KG1 (cell line): Measurements from ENCODE around the gene DHDH.

Experiments used
- DNase-seq: peaks from one replicate; lab custom pipeline; 2025; lab: John Stamatoyannopoulos, UW

Gene DHDH

DNA sequence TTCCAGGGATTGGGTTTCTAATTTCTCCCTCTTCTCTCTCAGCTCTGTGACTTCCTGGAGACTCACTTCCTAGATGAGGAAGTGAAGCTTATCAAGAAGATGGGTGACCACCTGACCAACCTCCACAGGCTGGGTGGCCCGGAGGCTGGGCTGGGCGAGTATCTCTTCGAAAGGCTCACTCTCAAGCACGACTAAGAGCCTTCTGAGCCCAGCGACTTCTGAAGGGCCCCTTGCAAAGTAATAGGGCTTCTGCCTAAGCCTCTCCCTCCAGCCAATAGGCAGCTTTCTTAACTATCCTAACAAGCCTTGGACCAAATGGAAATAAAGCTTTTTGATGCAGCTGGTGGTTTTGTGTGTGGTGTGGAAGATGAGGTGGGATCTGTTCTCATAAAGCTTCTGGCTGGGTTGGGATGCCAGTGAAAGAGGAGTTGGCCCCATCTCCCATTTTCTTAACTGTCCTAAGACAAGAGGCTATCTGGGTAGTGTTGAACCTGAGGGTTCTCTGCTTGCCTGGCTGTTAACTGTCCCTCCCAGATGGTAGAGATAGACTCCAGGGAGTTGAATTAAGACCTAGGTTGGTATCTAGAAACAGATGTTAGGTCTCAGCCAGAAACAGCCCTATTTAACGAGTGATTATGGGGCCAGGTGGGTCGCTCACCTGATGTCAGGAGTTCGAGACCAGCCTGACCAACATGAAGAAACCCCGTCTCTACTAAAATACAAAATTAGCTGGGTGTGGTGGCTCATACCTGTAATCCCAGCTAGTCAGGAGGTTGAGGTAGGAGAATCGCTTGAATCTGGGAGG, 33.2 kb downstream of the DHDH start:
- no peak for DNase-seq

DNA sequence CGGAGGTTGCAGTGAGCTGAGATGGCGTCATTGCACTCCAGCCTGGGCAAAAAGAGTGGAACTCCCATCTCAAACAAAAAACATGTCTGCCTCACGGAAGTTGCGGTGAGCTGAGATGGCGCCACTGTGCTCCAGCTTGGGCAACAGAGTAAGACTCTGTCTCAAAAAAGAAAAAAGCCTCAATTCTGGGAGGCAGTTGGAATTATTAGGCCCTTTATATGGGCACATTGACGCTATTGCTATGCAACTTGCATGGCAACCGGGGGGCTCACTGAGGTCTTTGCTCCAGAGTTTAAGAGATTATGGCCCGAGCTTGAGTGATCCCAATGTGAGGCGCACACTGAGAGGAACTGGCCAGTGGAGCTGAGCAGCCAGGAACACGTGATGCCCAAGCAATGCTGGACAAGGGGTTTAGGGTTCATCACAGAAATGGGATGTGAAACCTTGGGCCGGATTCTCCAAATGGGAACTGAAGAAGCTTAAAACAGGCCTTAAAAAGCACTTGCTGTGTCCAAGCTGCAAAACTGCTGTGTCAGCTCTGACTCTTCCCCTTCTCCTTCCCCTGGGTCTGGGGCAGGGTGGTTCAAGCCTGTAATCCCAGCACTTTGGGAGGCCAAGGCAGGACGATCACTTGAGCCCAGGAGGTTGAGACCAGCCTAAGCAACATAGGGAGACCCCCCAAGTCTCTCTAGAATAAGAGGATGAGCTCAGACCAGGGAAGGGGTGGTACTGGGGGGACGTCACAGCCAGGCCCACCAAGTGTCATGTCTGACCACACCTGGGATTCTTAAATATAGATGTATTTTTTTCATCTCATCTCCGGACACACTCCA, 34.1 kb downstream of the DHDH start:
- DNase-seq, result peak; percentile 26

DNA sequence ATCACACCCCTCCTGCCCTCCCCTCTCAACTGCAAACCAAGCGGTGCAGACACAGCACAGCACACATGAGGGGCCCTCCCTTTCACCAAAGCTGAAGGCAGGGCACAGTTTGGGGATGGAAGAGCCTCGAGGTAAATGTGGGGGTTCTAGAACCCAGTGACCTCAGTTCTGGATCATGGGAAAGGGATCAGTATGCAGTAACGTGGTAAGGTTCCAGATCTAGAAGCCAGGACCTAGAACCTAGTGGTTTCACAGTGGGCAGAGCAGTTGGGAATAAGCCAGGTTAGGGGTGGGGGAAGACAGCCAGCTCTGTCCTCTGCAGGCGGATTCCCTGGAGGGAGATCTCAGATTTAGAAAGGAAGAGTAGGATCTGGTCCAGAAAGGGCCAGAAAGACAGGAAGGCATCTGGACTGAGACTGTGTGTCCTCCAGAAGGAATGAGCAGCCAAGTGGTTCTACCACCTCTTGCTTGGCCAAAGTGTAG, 34.7 kb downstream of the DHDH start:
- no peak for DNase-seq

DNA sequence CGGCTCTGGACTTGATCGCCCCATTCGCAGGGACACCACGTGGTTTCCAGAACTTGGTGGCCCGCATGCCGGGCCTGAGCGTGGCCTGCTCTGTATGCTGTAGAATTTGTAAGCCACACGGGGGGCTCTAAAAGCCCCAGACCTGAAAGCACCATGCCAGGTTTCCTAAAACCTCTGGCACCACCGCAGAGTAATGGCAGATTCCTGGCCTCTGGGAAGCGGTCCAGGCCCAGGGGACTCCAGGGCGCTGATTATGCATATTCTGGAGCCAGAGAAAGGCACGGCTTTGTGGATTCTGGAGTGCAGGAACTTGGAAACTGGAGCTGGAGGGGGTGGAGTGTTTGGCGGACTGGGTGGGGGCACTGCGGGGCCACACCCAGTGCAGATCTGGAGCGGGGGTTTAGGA, 35.3 kb downstream of the DHDH start:
- DNase-seq, result no peak

DNA sequence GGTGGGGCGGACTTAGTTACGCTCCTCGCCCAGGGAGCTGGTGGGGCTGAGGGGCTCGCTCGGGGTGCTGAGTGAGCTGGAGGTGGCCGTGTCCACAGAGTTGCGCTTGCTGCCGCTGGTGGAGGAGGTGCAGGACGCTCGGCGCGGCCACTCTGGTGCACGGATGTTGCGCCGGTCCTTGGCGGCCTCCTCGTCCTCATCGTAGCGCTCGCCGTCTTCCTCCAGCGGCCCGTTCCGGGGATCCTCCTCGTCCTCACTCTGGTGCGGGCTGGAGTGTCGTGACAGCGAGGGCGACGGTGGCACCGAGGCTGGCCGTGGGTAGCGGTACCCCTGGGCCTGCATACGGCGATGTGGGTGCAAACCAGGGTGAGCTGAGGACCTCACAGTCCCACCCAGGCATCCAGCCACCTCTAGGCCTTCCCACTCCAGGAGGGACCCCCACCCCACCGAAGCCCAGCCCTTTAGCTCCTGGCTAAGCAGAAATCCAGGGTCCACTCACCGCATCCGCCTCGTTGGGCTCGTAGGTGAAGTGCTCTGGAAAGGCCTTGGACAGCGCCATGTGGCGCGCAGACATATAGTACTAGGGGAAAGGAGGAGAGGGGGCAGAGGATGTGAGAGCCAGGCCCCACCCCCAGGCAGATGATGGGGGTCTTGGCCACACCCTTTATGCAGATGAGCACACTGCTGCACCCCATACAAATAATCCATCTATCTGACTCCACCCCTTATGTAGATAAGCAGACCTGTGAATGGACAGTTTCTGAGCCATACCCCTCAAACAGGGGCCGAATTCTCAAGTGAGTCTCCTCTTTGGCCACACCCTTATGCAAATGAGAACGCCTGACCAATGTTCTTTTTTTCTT, 36.0 kb downstream of the DHDH start:
- no peak for DNase-seq

DNA sequence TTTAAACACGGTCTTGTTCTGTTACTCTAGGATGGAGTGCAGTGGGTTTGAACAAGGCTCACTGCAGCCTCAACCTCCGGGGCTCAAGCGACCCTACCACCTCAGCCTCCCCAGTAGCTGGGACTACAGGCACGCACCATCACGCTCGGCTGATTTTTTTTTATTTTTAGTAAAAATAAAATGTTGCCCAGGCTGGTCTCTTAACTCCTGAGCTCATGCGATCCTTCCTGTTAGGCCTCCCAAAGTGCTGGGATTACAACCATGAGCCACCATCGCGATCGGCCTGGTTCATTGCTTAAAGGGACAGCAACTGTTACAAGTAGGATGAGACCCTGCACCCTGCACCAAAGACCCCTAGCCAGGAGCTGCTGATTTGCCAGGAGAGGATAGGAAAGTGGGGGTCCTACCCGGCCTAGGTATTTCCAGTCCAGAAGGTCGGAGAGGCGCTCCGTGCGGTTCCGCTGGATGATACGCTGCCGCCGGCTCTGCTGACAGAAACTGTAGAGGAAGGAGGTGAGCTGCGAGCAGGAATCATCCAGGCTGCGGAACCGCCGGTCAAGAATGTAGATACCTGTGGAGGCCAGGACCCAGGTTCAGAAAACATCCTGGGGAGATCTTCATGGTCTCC, 36.8 kb downstream of the DHDH start:
- no peak for DNase-seq

DNA sequence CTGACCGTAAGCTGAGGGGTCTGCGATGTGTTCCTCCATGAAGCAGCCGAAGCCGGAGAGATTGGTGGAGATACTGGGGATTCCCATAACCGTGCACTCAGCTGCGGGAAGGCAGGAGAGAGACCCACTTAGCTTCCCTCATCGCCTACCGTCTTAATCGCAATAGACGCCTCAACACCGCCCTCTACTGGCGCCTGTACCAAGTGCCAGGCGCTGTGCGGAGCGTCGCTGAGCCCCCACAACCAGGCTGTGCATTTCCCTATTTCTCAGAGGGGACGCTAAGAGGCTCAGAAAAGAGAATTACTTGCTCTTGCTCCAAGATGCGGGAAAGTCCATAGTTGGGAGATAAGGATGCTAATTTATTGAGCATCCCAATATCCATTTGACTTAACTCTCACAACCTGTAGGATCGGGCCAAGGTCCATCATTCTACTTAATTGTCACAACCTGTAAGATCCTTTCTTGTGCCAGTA, 37.5 kb downstream of the DHDH start:
- DNase-seq, result peak; percentile 81

DNA sequence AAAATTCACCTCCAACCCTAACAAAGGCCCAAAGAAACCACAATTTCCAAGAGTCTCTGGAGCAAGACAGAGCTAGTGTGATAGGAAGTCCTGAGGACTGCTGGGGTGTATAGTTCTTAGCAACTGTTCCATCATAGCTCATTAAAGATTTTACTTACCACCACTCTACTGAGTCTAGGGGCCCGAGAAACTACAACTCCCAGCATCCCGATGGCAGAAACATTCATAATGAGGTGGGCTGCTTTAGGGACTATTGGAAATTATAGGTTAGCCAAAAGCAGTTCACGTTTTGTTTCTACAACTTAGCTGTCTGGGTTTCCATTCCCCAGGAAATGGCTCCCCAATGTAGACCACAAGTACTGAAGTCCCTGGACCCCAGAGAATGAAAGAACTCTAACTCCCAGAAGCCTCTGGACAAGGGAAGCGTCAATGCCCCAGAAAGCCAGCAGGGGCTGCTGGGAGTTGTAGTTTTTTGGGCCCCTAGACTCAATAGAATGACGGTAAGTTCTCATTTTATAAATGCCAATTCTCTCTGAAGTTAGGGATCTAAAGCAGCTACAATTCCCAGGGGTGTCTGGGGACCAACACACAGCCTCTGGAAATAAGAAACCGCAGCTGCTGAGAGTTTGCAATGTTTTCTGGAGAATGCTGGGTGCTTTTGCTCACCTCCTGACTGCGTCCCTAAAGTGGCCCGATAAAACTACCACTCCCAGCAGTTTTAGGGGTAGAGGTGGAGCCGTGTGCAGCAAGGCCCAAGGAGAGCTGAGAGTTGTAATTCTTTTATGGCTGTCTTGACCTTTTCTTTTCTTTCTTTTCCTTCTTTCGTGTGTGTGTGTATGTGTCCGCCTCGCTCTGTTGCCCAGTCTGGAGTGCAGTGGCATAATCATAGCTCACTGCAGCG, 42.7 kb downstream of the DHDH start:
- peak; percentile 17 for DNase-seq

DNA sequence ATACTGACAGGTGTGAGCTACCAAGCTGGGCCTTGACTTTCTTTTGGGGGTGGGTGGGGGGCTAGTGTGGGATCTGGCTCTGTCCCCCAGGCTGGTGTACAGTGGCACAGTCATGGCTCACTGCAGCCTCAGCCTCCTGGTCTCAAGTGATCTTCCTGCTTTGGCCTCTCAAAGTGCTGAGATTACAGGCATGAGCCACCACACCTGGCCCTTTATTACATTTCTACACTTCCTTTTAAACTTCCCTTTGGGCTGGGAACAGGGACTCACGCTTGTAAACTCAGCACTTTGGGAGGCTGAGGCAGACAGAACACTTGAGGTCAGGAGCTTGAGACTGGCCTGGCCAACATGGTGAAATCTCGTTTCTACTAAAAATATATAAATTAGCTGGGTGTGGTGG, 43.6 kb downstream of the DHDH start:
- no peak for DNase-seq

DNA sequence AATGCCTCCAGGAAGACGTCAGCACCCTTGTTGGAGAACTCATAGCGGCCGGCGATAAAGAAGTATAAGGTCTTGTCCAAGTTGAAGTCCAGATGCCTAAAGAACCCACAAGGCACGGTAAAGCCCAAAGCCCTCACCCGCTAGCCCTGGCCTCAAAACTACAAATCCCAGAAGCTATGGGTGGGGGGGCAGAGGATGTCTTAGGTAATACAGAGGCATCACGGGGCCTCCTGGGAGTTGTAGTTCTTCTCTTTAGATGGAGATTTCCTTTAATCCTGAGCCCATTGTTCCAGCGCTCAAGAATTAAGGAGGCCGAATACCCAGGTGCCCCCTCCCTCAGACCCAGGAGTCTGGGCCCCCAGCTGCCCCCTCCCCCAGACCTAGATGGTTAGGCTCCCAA, 48.8 kb downstream of the DHDH start:
- no peak for DNase-seq

DNA sequence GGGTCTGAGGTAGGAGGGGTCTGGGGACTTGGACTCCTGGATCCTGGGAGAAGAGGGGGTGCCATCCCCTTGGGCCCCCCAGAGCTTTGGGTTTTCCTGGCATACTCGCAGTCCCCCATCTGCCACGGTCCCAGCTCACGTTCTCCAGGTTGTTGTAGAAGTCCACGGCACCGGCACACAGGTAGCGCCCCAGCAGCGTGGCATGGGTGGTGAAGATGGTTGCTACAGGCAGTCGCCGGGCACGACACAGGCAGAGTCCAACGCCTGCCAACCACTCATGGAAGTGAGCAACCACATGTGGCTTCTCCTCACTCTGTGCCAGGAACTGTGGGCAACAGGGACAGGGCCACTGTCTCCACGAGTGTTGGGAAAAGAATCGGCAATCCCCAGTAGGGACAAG, 52.2 kb downstream of the DHDH start:
- no peak for DNase-seq

DNA sequence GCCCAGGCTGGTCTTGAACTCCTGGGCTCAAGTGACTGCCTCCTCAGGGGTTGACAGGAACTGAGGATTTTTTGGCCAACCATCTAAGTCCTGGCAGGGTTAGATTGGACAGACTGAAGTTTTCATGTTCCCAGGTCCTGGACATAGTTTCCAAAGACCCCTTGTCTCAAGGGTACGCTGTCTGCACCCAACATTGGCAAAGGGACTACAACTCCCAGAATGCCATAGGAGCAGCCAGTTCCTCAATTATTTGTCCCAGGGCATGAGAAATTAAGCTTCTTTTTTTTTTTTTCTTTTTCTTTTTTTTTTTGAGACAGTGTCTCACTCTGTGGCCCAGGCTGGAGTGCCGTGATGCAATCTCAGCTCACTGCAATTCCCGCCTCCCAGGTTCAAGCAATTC, 52.7 kb downstream of the DHDH start:
- no peak for DNase-seq

DNA sequence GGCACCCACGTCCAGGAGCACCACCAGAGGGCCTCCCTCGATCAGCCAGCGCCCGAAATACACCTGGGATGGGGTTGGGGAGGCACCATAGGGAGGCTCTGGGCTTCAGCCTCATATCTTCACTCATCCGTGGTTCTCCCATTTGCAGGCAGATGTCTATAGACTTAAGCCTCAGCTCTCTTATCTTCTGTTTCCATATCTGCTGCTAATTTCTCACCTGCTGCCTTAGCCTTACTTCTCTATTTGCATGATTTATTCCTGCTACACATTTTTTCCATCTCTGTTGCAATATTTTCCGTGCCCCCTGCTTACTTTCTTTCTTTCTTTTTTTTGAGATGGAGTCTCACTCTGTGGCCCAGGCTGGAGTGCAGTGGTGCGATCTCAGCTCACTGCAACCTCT, 53.8 kb downstream of the DHDH start:
- no peak for DNase-seq

DNA sequence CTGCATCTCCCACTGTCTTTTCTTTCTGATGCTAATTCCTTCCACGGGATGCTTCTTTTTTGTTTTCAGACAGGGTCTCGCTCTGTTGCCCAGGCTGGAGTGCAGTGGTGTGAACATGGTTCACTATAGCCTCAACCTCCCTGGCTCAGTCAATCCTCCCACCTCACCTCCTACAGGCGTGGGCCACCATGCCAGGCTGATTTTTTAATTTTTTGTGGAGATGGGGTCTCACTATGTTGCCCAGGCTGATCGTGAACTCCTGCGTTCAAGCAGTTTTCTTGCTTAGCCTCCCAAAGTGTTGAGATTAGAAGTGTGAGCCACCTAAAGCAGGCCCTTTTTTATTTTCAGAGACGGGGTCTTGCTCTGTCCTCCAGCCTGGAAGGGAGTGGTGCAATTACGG, 54.8 kb downstream of the DHDH start:
- DNase-seq, result no peak

DNA sequence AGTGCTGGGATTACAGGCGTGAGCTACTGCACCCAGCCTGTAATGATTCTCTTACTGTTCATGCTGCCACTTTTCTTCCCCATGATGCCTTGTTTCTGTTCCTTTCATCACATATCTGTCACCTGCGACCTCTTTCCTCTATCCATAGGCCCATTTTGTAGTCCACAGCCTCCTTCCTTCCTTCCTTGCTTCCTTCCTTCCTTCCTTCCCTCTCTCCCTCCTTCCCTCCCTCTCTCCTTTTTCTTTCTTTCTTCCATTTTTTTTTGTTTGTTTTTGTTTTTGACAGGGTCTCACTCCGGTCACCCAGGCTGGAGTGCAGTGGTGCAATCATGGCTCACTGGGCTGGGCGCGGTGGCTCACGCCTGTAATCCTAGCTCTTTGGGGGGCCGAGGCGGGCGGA, 55.4 kb downstream of the DHDH start:
- DNase-seq, result no peak

DNA sequence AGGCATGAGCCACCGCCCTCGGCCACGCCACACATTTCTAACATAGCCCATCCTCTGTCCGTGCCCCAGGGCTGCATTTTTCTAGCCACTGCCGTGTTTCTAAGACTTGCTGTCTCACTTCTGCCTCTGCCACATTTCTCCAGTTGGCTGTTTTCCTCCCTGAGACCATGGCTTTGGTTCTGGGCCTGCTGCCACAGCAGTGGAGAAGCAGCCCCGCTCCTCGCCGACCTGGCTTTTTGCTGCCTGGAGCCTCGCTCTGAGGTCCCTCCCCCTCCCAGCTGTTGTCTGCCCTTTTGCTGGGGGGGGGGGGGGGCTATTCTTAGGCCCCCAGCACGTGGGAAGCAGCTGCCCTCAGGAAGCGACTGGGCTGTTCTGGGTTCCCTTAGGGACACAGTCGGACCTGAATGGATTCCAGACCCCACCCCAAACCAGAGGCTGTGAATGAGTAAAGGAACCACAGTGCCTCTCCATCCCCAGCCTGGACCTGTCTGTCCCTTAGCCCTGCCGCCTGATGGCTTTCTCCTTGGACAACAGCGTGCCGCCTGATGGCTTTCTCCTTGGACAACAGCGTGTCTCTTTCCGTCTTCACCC, 56.3 kb downstream of the DHDH start:
- DNase-seq, result no peak

DNA sequence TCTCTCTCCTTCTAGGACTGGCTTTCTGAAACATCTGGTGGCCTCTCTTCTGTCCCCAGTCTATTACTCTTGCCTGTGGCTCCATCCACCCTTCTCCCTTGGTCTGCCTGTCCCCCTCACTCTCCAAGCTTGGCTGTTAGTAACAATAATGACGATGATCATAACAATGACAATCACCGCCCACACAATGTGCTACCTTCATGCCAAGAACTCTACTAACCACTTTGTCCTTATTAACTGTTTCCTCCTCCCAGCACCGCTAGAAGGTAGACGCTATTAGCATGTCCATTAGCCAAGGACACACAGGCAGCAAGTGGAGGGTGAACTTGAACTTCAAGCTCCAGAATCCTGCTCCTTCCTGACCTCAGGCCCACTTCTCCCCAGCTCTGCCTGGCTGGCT, 56.9 kb downstream of the DHDH start:
- DNase-seq, result no peak

DNA sequence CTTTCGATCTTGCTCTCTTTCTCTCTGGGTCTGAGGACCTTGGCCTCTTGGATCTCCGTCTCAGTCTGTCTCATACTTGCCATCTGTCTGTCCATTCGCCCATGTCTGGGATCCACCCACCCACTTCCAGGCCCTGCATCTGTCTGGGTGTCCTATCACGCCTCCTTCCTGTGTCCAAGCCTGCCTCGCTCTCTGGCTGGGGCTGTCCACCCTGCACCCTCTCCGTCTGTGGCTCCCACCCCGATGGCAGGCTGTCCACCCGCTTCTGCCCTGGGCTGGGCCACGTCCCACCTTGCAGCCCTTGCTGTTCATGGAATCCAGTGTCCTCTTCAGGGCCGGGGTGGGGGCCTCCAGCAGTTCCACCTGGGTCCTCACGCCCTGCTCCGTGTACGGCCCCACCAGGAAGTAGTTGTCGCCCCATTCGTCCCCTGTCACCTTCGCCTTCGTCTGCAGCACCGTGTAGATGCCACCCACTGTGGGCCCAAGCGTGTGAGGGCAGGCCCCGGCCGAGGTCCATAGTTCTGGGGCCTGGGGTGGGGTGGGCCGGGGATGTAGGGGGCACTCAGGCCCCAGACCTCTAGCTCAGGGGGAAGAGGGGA, 57.6 kb downstream of the DHDH start:
- DNase-seq, result no peak

DNA sequence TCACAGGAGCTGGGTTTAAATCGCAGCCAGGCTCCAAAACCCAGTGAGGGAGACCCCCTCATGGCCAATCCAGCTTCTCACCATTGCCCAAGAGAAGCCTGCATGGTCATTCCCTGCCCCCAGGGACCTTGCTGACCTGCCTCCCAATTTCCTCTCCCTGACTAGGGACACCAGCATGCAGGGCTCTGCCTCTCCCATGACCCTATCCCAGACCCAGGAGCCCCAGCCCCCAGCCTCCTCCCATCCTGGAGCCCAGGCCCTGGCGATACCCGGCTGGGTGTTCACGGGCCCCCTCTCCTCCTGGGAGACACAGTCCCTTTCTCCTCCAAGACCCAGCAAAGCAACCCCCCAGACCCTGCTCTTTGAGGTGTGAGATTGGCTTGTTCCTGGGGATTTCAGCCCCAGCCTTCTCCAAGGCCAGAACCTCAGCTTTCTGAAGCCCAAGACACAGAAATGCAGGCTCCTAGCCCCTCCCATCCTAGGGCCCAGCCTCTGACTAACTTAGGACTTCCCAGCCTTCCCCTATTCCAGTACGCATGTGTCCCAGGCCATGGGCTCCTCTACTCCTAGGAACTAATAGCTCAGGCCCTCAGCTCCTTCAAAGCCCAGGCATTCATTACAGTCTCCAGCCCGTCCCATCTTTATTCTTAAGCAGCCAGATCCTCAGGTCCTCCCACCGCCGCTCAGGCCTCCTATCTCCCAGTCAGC, 58.5 kb downstream of the DHDH start:
- DNase-seq, result no peak
